ENCODE measurements around the gene KDM4F.

- TF ChIP-seq POLR2A (IDR thresholded peaks at IDR 0.05) (no peak), CTCF (IDR thresholded peaks at IDR 0.05) (no peak)
These were observed 33.1 kb upstream of the KDM4F start for GRCh38 chr11:95016139-95016538.
